Bone marrow (tissue), 2 donors: Measurements from ENCODE around the gene AGMO.

Source experiments
- DNase-seq, 2 donors: peaks; one replicate each; lab custom pipeline; 2025; lab: John Stamatoyannopoulos, UW

AGMO gene

GRCh38 chr7:15561835-15562234 lies at the start of gene AGMO:
TSS of gene AGMO (minus strand) at chr7:15562015.
- DNase-seq = no peak

- no peak for DNase-seq
Measured at GRCh38 chr7:15610503-15610902, 48.7 kb upstream of the AGMO start.

- DNase-seq = no peak
Measured at GRCh38 chr7:15609287-15609686, 47.5 kb upstream of the AGMO start.

GRCh38 chr7:15607529-15608210 lies 45.9 kb upstream of the AGMO start:
- no peak for DNase-seq

- no peak for DNase-seq
Measured at GRCh38 chr7:15606561-15606960, 44.7 kb upstream of the AGMO start.

- no peak for DNase-seq
Measured at GRCh38 chr7:15604166-15604565, 42.4 kb upstream of the AGMO start.

DNA sequence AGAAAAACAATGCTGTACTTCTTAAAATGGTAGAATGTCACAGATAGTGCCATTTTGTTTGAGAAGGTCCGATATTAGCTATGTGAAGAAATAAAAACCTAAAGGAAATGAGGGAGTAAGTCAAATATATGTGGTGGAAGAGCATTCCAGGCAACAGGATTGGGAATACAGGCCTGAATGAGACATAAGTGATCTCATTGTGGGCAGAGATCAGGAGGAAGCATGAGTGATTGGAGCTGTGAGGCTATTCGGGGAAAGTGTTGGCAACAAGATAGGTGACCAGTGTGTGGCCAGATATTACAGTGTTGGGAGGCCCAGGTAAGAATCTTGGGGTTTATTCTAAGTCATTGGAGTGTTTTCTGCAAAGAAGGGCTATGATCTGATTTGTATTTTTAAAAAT lies 41.3 kb upstream of the AGMO start:
- no peak for DNase-seq

GRCh38 chr7:15602236-15602635 lies 40.4 kb upstream of the AGMO start:
- no peak for DNase-seq

- DNase-seq = no peak
Measured at GRCh38 chr7:15601175-15601574, 39.4 kb upstream of the AGMO start.

- DNase-seq = no peak
Measured at GRCh38 chr7:15600298-15600697, 38.5 kb upstream of the AGMO start.

GRCh38 chr7:15594461-15594860 lies 32.6 kb upstream of the AGMO start:
- no peak for DNase-seq

- DNase-seq = no peak
Measured at GRCh38 chr7:15593382-15593781, 31.6 kb upstream of the AGMO start.

DNA sequence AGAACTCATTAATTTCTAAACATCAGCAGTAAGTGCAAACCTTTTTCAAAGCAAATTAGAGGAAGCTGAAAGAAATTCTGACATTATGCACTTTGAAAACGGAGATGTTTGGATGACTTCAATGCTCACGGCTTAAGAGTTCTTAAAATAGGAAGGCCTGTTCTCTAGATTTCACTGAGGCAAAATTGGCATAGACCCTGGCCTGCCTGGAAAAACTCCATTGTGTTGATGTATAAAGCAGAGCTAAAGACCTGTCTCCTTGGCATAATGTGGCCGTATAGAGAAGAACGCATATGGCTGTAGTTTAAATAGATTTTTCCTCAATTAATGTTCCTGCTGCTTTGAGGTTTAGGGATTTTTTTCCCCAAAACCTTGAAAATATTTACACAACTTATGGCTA lies 24.5 kb upstream of the AGMO start:
- no peak for DNase-seq

DNA sequence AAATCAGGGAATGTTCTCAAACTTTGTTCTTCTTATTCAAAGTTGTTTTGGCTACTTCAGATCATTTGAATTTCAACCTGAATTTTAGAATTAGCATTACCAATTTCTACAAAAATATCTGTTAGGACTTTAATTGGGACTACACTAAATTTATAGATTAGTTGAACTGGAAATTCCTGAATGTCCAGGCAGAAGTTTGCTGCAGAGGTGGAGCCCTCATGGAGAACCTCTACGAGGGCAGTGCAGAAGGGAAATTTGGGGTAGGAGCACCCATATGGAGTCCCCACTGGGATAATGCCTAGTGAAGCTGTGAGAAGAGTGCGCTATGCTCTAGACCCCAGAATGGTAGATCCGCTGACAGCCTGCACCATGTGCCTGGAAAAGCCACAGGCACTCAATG lies 22.8 kb upstream of the AGMO start:
- no peak for DNase-seq

DNA sequence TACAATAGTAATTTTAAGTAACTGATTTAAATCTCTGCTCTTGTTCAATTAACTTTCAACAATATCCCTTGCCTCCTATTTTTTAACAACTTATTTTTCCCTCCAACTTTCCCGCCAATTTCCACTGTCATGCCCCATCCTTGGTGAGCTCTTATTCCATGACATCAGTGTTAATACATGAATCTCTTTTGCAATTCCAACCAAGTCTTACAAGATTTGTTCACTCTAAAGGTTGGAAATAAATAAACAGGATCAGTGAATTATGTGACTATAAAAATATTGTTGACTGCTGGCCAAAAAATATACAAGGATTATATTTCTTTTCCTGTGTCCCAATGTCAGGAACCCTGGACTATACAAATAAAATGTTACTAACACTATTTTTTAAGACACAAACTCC lies 21.0 kb upstream of the AGMO start:
- no peak for DNase-seq

DNA sequence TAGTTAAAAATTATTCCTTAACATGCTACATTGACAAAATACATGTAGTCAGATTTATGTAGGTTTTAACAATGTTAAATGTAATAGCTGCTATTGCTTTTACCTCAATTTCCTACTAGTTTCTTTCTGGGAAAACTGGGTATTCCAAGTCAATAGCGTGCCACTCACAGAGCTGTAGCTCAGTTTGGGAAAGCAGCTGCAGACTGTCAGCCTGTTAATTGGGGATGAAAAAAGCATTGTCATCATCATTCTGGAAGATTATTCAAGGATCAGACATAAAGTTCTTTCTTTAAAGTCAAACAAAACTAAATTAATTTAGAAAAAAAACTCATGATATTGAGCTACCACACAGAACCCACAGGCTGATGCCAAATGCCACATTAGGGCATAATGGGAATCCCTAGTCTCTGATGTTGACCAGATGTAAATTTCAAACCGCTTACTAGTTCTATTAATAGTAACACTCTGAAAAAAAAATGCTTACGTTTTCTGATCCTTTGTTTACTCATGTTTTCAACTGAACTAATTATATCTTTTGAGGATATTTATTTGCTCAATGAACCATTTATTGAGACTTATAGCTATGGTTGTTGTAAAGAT lies 19.6 kb upstream of the AGMO start:
- no peak for DNase-seq

DNA sequence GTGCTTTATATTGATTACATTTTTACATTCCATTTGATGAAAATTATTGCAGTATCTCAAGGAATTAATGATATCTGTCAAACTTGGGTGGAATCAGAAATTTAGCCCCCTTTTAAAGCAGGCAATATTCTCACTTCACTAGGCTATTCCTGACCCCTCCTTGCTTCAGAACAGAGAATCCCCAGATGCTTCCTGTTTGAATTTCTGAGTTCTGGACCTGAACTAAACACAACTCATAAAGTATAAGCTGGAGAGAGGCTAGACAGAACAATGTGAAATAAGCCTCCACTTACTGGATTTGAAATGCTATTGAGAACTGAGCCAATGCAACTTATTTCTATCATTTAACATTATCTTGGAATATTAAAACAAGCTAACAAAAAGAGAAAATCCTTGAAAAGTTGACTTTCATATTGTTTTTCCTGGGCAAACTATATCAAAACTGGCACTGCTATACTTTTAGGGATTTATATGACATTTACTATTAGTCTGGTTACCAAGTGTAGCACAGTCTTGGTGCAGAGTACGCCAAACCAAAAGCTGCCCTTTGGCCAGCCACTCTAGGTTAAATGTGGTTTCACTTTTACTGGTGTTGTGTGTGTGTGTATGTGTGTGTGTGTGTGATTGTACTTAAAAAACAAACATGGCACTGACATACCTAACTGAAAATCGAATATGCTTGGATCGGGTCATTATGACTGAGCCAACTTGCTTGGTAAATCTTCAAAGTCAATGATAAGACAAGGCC lies 19.0 kb upstream of the AGMO start:
- DNase-seq = no peak

GRCh38 chr7:15577600-15577999 lies 15.8 kb upstream of the AGMO start:
- DNase-seq = no peak

DNA sequence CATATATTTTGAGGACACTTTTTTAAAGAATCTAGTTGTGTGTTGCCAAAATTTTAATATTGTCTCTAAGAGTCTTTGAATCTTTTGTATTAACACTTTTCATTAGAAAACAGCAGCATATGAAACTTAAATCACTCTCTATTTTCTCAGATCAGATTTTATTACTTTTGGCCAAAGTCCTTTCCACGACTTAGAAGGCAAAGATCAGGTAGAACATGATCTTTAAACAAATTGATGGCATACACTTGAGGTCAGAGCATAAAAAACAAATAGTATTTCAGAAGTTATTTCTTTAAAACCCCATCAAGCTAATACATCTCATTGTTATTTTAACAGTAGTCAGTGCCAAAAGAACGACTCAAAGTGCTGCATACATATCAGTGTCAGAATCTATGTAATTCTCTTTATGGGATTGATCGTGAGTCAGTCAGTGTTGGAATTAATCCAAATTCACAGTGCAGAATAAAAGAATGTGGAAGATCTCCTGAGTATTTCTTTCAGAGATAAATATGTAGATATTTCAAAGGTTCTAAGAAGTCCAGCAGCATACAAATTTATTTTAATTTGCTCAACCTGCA lies 9.6 kb upstream of the AGMO start:
- DNase-seq = no peak

- no peak for DNase-seq
Measured at GRCh38 chr7:15567652-15568051, 5.8 kb upstream of the AGMO start.

GRCh38 chr7:15567036-15567435 lies 5.2 kb upstream of the AGMO start:
- no peak for DNase-seq

DNA sequence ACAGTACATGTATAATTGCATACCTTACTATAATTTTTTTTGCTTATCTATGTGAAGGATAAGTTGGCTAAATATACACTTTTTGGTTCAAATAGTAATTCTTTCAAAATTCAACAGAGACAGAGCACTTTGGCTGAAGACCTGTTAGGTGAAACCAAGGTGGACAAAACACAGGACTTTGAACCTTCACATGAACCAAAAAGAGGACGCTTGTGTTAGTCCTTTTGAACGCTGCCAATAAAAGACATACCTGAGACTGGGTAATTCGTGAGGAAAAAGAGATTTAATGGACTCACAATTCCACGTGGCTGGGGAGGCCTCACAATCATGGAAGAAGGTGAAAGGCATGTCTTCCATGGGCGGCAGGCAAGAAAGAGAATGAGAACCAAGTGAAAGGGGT lies 4.7 kb upstream of the AGMO start:
- no peak for DNase-seq

- DNase-seq = no peak
Measured at GRCh38 chr7:15560968-15561367, 847 bp downstream of the AGMO start.
